Measurements from ENCODE around the gene CHM. TPM values are rescaled to one million over a fixed set of nuclear protein-coding genes. Genes with fewer than 3 reads are reported as not detected.
"Not testable (repeated sequence)": the region's sequence is repeated elsewhere in the genome, so short reads cannot be mapped to it uniquely, and the experiment has no call there.

Gene CHM
- total RNA-seq, 1 donor from 2014 or later = 33.8 TPM

DNA sequence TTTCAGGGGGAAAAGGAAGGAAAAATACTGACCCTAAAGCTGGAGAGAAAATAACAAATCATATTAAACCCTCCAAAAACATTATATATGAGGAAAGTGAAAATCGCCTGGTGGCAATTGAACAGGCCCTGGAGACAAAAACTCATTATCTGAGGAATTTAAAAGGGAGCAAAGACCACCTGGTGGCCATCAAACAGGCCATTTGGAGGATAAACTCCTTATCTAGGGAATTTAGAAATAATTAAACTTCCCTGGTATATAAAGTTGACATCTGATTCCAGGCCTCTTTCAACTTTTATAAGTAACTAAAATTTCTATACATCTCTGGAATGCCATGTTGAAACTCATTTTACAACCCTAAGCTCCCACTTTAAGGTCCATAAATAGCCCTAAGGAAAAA is 35.2 kb downstream of the CHM start:
- TF ChIP-seq, protein P1, sequence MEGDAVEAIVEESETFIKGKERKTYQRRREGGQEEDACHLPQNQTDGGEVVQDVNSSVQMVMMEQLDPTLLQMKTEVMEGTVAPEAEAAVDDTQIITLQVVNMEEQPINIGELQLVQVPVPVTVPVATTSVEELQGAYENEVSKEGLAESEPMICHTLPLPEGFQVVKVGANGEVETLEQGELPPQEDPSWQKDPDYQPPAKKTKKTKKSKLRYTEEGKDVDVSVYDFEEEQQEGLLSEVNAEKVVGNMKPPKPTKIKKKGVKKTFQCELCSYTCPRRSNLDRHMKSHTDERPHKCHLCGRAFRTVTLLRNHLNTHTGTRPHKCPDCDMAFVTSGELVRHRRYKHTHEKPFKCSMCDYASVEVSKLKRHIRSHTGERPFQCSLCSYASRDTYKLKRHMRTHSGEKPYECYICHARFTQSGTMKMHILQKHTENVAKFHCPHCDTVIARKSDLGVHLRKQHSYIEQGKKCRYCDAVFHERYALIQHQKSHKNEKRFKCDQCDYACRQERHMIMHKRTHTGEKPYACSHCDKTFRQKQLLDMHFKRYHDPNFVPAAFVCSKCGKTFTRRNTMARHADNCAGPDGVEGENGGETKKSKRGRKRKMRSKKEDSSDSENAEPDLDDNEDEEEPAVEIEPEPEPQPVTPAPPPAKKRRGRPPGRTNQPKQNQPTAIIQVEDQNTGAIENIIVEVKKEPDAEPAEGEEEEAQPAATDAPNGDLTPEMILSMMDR (conservative IDR thresholded peaks at IDR 0.05) = no peak
- Mint-ChIP-seq H3K4me3 (no peak overlapping the region), H3K27me3 (ENCODE audit: low read depth) (no peaks in the 10 kb centered on the region), H3K9me3 (peaks cover 12% of the 10 kb centered on the region), H3K27ac (ENCODE audit: unreplicated experiment) (no peak overlapping the region), H3K36me3 (ENCODE audit: low read depth) (peaks cover 30% of the 10 kb centered on the region), H3K4me1 (peaks cover 19% of the 10 kb centered on the region)
- no peak for DNase-seq (ENCODE audit: low read depth, low spot score)

DNA sequence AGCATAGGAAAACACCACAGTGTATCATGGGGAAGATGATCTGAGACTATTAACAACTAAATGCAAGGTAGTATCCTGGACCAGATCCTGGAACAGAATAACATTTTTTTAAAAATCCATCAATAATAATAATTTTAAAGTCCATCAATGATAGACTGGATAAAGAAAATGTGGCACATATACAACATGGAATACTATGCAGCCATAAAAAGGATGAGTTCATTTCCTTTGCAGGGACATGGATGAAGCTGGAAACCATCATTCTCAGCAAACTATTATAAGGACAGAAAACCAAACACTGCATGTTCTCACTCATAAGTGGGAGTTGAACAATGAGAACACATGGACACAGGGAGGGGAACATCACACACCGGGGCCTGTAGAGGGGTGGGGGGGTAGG is 37.6 kb downstream of the CHM start:
- not testable (repeated sequence) for H3K27me3 Mint-ChIP-seq (ENCODE audit: low read depth); DNase-seq (ENCODE audit: low read depth, low spot score); H3K4me3 Mint-ChIP-seq; H3K27ac Mint-ChIP-seq (ENCODE audit: unreplicated experiment)
- Mint-ChIP-seq H3K36me3 (ENCODE audit: low read depth) (peaks cover 38% of the 10 kb centered on the region), H3K4me1 (peaks cover 17% of the 10 kb centered on the region), H3K9me3 (peaks cover 10% of the 10 kb centered on the region)

- H3K4me3 Mint-ChIP-seq; DNase-seq (ENCODE audit: low read depth, low spot score); H3K27ac Mint-ChIP-seq (ENCODE audit: unreplicated experiment); H3K27me3 Mint-ChIP-seq (ENCODE audit: low read depth): not testable (repeated sequence)
- H3K4me1 Mint-ChIP-seq = peaks cover 25% of the 10 kb centered on the region
- peaks cover 49% of the 10 kb centered on the region for H3K36me3 Mint-ChIP-seq (ENCODE audit: low read depth)
- H3K9me3 Mint-ChIP-seq = peaks cover 11% of the 10 kb centered on the region
Observed at GRCh38 chrX:86007891-86008290, 39.5 kb downstream of the CHM start.

DNA sequence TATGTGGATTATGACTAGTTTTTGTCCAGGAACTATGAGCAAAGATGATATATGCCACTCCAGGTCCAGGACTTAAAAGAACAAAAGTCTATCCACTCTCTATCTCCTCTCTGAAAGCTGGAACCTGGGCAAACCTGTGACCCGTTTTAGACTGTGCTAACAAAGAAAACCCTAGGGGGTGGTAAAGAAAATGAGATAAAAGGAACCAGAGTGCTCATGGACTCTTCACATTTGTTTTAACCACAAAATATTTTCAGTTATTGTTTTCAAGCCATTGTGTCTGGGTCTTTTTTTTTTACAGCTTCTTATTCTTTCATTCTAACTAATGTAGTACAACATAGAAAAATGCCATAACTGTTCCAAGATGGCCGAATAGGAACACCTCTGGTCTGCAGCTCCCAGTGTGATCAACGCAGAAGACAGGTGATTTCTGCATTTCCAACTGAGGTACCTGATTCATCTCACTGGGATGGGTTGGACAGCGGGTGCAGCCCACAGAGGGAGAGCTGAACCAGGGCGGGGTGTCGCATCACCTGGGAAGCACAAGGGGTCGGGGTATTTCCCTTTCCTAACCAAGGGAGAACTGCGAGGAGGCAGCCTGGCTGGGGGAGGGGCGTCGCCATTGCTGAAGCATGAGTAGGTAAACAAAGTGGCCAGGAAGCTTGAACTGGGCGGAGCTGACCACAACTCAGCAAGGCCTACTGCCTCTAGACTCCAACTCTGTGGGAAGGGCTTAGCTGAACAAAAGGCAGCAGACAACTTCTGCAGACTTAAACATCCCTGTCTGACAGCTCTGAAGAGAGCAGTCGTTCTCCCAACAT is 45.1 kb downstream of the CHM start:
- no peak for DNase-seq (ENCODE audit: low read depth, low spot score)
- H3K9me3 Mint-ChIP-seq = peaks cover 4% of the 10 kb centered on the region
- H3K27ac Mint-ChIP-seq (ENCODE audit: unreplicated experiment) = peak overlapping the region; percentile 27
- no peaks in the 10 kb centered on the region for H3K27me3 Mint-ChIP-seq (ENCODE audit: low read depth)
- H3K36me3 Mint-ChIP-seq (ENCODE audit: low read depth) = peaks cover 28% of the 10 kb centered on the region
- H3K4me3 Mint-ChIP-seq = no peak overlapping the region
- TF ChIP-seq, protein P1 (conservative IDR thresholded peaks at IDR 0.05) = no peak
- H3K4me1 Mint-ChIP-seq = peaks cover 28% of the 10 kb centered on the region

GRCh38 chrX:85998954-85999353 is 48.4 kb downstream of the CHM start:
- peaks cover 43% of the 10 kb centered on the region for H3K4me1 Mint-ChIP-seq
- H3K27ac Mint-ChIP-seq (ENCODE audit: unreplicated experiment) = no peak overlapping the region
- no peaks in the 10 kb centered on the region for H3K9me3 Mint-ChIP-seq
- TF ChIP-seq, protein P1 (conservative IDR thresholded peaks at IDR 0.05) = no peak
- peaks cover 6% of the 10 kb centered on the region for H3K36me3 Mint-ChIP-seq (ENCODE audit: low read depth)
- no peaks in the 10 kb centered on the region for H3K27me3 Mint-ChIP-seq (ENCODE audit: low read depth)
- DNase-seq (ENCODE audit: low read depth, low spot score) = no peak
- H3K4me3 Mint-ChIP-seq = no peak overlapping the region

- TF ChIP-seq, protein P1 (conservative IDR thresholded peaks at IDR 0.05) = no peak
Observed at GRCh38 chrX:85996555-85996954, 50.8 kb downstream of the CHM start.

More at GRCh38 chrX:85996555-85996954, 50.8 kb downstream of the CHM start:
- Mint-ChIP-seq H3K36me3 (ENCODE audit: low read depth) (no peaks in the 10 kb centered on the region), H3K27me3 (ENCODE audit: low read depth) (no peaks in the 10 kb centered on the region), H3K4me1 (peaks cover 37% of the 10 kb centered on the region), H3K4me3 (no peak overlapping the region), H3K27ac (ENCODE audit: unreplicated experiment) (no peak overlapping the region), H3K9me3 (no peaks in the 10 kb centered on the region)
- no peak for DNase-seq (ENCODE audit: low read depth, low spot score)
